WERI-Rb-1 (cell line): ENCODE measurements around the gene TMEM37.

Experiments used
- DNase-seq: peaks from one replicate; pipeline ENCODE4 v3.0.0-alpha.2; 2020
- H3K27ac ChIP-seq: fragments of 250-450 bp; sonication (Bioruptor Pico); 2 replicates; pipeline ENCODE4 v1.5.1; 2020; ENCODE audit warnings: mild to moderate bottlenecking, moderate library complexity
- H3K27me3 ChIP-seq: fragments of 250-450 bp; sonication (Bioruptor Pico); 2 replicates; pipeline ENCODE4 v1.5.1; 2021; ENCODE audit warnings: mild to moderate bottlenecking, low read depth, moderate library complexity; ENCODE audit not compliant: insufficient read depth, severe bottlenecking
- H3K36me3 ChIP-seq: fragments of 250-450 bp; sonication (Bioruptor Pico); 2 replicates; pipeline ENCODE4 v1.5.1; 2020; ENCODE audit warnings: mild to moderate bottlenecking, moderate library complexity
- H3K4me3 ChIP-seq: 2 replicates; pipeline ENCODE4 v1.5.1; 2011; ENCODE audit warnings: low read depth, mild to moderate bottlenecking, control low read depth, low read length
- H3K9me3 ChIP-seq: fragments of 250-450 bp; sonication (Bioruptor Pico); 2 replicates; pipeline ENCODE4 v1.5.1; 2021; ENCODE audit warnings: mild to moderate bottlenecking, moderate library complexity; ENCODE audit not compliant: severe bottlenecking
- TF ChIP-seq, protein P1 (sequence below): IDR thresholded peaks from 2 replicates; pipeline ENCODE4 v1.5.1; 2011; ENCODE audit warnings: low read depth, mild to moderate bottlenecking, control low read depth, inconsistent platforms, low read length

Gene TMEM37

DNA sequence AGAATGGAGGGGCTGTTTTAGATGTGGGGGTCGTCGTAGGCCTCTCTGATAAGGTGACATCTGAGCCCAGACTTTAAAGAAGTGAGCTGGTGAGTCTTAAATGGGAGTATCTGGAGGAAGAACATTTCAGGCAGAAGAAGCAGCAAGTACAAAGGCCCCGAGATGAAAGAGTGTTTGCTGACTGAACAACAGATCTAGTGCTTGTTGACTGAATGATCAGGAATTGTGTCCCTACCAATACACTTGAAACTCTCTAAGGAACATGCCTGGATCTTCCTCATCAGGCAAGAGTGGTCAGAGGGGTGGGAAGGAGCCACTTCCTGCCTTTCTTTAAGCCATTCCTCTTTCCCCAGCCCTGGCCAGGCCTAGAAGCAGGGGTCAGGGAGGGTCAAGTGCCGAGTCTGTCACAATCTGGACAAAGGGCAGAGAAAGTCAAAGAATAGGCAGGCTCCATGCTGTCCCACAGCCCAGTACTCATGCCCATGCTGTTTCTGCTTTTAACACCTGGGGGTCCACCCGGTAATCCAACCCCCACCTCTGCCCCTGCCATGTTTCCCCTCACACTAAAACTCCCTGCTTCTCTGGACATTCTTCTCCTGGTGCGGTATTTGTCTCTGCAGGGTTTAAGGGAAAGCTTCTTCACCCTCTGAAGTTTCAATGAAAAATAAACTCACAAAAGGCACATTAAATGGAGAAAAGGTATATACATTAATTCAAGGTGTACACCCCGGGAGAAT, 3.0 kb upstream of the TMEM37 start:
- Histone ChIP-seq H3K36me3 (no peaks in the 10 kb centered on the region), H3K27me3 (no peaks in the 10 kb centered on the region), H3K27ac (no peak overlapping the region), H3K9me3 (no peaks in the 10 kb centered on the region), H3K4me3 (no peak overlapping the region)
- no peak for DNase-seq
- TF ChIP-seq, protein P1, sequence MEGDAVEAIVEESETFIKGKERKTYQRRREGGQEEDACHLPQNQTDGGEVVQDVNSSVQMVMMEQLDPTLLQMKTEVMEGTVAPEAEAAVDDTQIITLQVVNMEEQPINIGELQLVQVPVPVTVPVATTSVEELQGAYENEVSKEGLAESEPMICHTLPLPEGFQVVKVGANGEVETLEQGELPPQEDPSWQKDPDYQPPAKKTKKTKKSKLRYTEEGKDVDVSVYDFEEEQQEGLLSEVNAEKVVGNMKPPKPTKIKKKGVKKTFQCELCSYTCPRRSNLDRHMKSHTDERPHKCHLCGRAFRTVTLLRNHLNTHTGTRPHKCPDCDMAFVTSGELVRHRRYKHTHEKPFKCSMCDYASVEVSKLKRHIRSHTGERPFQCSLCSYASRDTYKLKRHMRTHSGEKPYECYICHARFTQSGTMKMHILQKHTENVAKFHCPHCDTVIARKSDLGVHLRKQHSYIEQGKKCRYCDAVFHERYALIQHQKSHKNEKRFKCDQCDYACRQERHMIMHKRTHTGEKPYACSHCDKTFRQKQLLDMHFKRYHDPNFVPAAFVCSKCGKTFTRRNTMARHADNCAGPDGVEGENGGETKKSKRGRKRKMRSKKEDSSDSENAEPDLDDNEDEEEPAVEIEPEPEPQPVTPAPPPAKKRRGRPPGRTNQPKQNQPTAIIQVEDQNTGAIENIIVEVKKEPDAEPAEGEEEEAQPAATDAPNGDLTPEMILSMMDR = no peak

DNA sequence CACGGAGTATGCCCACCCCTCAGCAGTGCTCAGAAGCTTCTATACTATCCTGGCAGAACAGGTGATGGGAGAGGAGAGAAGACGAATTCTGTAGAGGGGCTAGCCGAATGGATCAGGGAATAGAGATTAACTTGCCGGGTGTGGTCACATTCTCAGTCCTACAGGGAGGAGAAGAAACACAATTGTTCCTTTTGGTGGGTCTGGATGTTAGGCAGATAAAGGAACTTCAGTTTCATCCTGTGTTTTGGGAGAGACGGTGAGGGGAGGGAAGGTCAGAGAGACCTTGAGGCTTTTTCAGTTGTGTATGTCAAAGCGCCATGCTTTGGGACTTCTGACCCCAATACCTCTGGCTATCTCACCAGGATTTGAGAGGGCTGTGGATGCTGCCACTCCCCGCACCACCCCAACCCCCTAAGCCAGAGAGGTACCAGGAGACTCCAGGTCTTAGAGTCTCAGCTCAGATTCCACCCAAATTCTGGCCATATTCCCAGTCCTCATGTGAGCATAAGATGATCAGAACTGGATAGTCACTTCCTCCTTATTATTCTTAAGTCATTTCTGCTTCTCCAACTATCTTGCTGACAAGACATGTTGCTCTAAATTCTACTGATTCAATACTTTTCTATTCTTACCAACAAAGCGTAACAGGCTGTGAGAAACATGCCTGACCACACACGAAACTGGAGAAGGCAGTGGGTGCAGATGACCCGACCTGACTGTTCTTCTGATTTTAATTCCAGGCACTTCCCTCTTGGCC, 2.3 kb upstream of the TMEM37 start:
- Histone ChIP-seq H3K9me3 (no peaks in the 10 kb centered on the region), H3K36me3 (no peaks in the 10 kb centered on the region), H3K27ac (no peak overlapping the region), H3K27me3 (no peaks in the 10 kb centered on the region), H3K4me3 (no peak overlapping the region)
- no peak for DNase-seq
- TF ChIP-seq, protein P1 = no peak

DNA sequence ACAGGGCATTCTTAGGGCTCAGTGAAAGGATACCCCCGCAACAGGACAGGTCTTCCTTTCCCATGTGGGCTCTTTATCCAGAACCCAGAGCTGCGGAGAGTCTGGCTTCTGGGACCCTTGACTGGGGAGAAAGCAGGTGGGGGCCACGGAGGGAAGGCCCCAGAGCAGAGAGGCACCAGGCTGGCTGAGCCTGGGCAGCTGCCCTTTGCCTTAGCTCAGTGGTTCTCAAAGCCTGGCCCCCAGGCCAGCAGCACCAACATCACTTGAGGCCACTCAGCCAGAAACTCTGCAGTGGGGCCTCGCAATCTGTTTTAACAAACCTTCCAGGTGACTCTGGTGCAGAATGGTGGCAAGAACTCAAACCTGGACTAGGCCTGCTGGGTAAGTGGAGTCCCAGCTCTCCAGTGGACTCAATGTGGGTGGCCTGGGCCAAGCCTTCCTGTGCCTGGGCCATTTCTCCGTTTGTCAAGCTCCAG, 1.6 kb upstream of the TMEM37 start:
- Histone ChIP-seq H3K36me3 (no peaks in the 10 kb centered on the region), H3K27me3 (no peaks in the 10 kb centered on the region), H3K4me3 (no peak overlapping the region), H3K9me3 (no peaks in the 10 kb centered on the region), H3K27ac (no peak overlapping the region)
- no peak for DNase-seq
- TF ChIP-seq, protein P1 = no peak

DNA sequence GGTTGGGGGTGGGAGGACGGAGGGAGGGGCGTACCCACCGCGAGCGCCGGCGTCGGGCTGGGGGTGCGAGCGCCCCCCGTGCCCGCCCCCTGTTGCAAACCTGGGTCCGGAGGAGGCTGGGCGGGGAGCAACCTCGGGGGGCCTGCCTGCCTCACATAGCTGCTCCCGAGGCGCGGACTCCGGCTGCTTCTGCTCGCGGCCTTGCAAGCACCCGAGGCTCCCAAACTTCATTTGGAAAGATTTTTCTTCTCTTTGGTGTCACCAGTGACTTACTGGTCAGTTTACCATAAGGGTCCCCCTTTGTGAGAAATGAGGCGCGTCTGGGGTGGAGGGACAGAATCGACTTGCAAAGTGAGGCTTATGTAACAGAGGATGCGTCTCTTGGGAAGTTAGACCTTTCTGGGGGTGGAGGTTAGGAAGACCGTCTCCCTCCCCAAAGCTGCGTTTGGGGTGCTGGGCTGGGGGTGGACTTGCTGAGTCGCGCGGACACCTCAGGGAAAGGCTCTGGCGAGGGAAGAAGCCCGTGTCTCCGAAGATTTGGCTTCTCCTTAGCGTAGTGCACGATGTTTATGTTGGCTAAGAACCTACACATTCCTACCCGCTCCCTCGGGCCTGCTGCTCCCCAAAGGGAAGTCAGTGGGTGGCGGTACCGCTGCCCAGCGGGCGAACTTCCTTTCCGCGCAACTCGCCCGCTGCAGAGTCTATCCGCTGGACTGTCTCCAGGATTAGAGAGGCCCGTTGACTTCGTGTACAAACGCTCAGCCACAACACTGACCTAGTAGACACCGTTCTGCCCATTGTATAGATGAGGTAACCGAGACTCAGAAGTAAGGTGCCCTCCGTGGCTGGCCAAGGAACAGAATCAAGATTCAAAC, 559 bp downstream of the TMEM37 start:
- no peaks in the 10 kb centered on the region for H3K9me3 ChIP-seq
- peak overlapping the region; percentile 69 for H3K27ac ChIP-seq
- TF ChIP-seq, protein P1 = no peak
- DNase-seq = no peak
- H3K36me3 ChIP-seq = no peaks in the 10 kb centered on the region
- no peaks in the 10 kb centered on the region for H3K27me3 ChIP-seq
- H3K4me3 ChIP-seq = peak overlapping the region; percentile 61

DNA sequence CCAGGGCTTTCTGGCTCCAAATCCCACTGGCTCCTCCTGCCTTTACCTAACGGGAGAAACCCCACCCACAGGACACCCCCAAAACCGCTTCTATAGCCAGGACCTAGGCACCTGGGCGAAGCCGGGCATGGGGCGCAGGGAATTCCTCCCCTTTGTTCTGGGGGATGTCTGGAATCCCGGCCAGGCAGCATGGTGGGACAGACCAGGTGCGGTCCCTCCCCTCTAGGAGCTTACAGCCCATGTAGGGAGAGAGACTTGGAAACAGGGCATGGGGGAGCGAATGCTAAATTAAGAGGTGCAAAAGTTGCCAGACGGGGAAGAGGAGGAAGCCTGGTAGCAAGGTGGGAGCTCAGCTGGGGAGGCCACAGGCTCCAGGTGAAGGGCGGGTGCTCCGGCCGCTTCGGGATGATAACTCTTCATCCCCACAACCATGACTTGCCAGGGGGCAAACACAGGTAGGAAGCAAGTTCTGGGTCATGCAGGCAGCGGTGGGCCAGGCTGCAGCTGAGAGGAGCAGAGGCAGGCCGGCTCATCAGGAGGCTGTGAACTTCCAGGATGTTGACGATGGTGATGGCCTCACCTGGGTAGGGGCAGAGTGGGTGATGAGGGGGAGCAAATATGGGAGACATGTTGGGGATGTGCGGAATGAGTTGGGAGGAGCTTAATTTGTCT, 1.3 kb downstream of the TMEM37 start:
- no peaks in the 10 kb centered on the region for H3K27me3 ChIP-seq
- no peaks in the 10 kb centered on the region for H3K36me3 ChIP-seq
- DNase-seq = no peak
- H3K4me3 ChIP-seq = no peak overlapping the region
- no peaks in the 10 kb centered on the region for H3K9me3 ChIP-seq
- H3K27ac ChIP-seq = no peak overlapping the region
- TF ChIP-seq, protein P1 = no peak
